IPS-20b (cell line): ENCODE results near the gene PITPNM1.
"Not testable (repeated sequence)": the region's sequence is repeated elsewhere in the genome, so short reads cannot be mapped to it uniquely, and the experiment has no call there.

Experiments
- H3K27ac ChIP-seq: one replicate; pipeline ENCODE4 v1.5.1; 2013; ENCODE audit warnings: low read length
- H3K27me3 ChIP-seq: 2 replicates; pipeline ENCODE4 v1.6.1; 2013; ENCODE audit warnings: mild to moderate bottlenecking, low read length, inconsistent platforms; ENCODE audit not compliant: insufficient read depth
- H3K36me3 ChIP-seq: 2 replicates; pipeline ENCODE4 v1.6.1; 2013; ENCODE audit warnings: low read depth, mild to moderate bottlenecking, inconsistent platforms, low read length, moderate library complexity; ENCODE audit not compliant: insufficient read depth
- H3K4me1 ChIP-seq: 2 replicates; pipeline ENCODE4 v1.6.1; 2013; ENCODE audit warnings: mild to moderate bottlenecking, control low read depth, inconsistent platforms, low read length, moderate library complexity; ENCODE audit not compliant: insufficient read depth
- H3K4me3 ChIP-seq: 2 replicates; pipeline ENCODE4 v1.5.1; 2013; ENCODE audit warnings: mild to moderate bottlenecking, low read length, inconsistent platforms
- H3K9ac ChIP-seq: 2 replicates; pipeline ENCODE4 v1.6.1; 2013; ENCODE audit warnings: low read depth, mild to moderate bottlenecking, inconsistent platforms, low read length, moderate library complexity
- H3K9me3 ChIP-seq: 2 replicates; pipeline ENCODE4 v1.6.1; 2013; ENCODE audit warnings: mild to moderate bottlenecking, low read depth, low read length, inconsistent platforms; ENCODE audit not compliant: insufficient read depth

The PITPNM1 gene

GRCh38 chr11:67482275-67482826, 22.8 kb downstream of the PITPNM1 start:
- H3K4me3 ChIP-seq = peak overlapping the region; percentile 69
- H3K27me3 ChIP-seq = peaks cover 10% of the 10 kb centered on the region
- no peaks in the 10 kb centered on the region for H3K9me3 ChIP-seq
- no peak overlapping the region for H3K27ac ChIP-seq
- no peak overlapping the region for H3K9ac ChIP-seq
- H3K4me1 ChIP-seq = no peaks in the 10 kb centered on the region
- H3K36me3 ChIP-seq = no peaks in the 10 kb centered on the region

DNA sequence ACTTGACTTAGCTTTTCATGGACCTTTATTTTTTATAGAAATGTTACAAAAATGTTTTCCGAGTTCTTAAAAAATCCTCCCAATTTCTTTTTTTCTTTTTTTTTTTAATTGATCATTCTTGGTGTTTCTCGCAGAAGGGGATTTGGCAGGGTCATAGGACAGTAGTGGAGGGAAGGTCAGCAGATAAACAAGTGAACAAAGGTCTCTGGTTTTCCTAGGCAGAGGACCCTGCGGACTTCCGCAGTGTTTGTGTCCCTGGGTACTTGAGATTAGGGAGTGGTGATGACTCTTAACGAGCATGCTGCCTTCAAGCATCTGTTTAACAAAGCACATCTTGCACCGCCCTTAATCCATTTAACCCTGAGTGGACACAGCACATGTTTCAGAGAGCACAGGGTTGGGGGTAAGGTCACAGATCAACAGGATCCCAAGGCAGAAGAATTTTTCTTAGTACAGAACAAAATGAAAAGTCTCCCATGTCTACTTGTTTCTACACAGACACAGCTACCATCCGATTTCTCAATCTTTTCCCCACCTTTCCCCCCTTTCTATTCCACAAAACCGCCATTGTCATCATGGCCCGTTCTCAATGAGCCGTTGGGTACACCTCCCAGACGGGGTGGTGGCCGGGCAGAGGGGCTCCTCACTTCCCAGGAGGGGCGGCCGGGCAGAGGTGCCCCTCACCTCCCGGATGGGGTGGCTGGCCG, 27.7 kb downstream of the PITPNM1 start:
- H3K27ac ChIP-seq, H3K4me3 ChIP-seq, H3K36me3 ChIP-seq, H3K9ac ChIP-seq, H3K9me3 ChIP-seq, H3K27me3 ChIP-seq, H3K4me1 ChIP-seq: not testable (repeated sequence)

DNA sequence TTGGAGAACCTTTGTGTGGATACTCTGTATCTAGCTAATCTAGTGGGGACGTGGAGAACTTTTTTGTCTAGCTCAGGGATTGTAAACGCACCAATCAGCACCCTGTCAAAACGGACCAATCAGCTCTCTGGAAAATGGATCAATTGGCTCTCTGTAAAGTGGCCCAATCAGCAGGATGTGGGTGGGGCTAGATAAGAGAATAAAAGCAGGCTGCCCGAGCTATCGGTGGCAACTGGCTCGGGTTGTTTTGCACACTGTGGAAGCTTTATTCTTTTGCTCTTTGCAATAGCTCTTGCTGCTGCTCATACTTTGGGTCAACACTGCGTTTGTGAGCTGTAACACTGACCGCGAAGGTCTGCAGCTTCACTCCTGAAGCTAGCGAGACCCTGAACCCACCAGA, 28.5 kb downstream of the PITPNM1 start:
- H3K9me3 ChIP-seq, H3K9ac ChIP-seq, H3K36me3 ChIP-seq, H3K27me3 ChIP-seq, H3K4me1 ChIP-seq, H3K4me3 ChIP-seq, H3K27ac ChIP-seq: not testable (repeated sequence)

GRCh38 chr11:67472882-67473281, 32.3 kb downstream of the PITPNM1 start:
- H3K9ac ChIP-seq = no peak overlapping the region
- H3K27me3 ChIP-seq = no peaks in the 10 kb centered on the region; the same call in 1 of the 2 replicates
- no peak overlapping the region for H3K4me3 ChIP-seq
- H3K4me1 ChIP-seq = peaks cover 5% of the 10 kb centered on the region; the same call in 1 of the 2 replicates
- H3K9me3 ChIP-seq = no peaks in the 10 kb centered on the region
- H3K36me3 ChIP-seq = no peaks in the 10 kb centered on the region
- no peak overlapping the region for H3K27ac ChIP-seq

- H3K9me3 ChIP-seq = no peaks in the 10 kb centered on the region
- H3K27ac ChIP-seq = no peak overlapping the region
- H3K9ac ChIP-seq = no peak overlapping the region
- H3K27me3 ChIP-seq = no peaks in the 10 kb centered on the region; the same call in 1 of the 2 replicates
- H3K4me1 ChIP-seq = peaks cover 6% of the 10 kb centered on the region; the same call in 1 of the 2 replicates
- H3K36me3 ChIP-seq = no peaks in the 10 kb centered on the region
- no peak overlapping the region for H3K4me3 ChIP-seq
Observed at GRCh38 chr11:67470337-67471002, 34.7 kb downstream of the PITPNM1 start.

GRCh38 chr11:67469508-67469811, 35.7 kb downstream of the PITPNM1 start:
- Histone ChIP-seq H3K27me3 (no peaks in the 10 kb centered on the region; the same call in 1 of the 2 replicates), H3K9me3 (no peaks in the 10 kb centered on the region), H3K4me3 (peak overlapping the region; percentile 64), H3K4me1 (peaks cover 6% of the 10 kb centered on the region; the same call in 1 of the 2 replicates), H3K9ac (peak overlapping the region; percentile 54; the same call in 1 of the 2 replicates), H3K27ac (no peak overlapping the region), H3K36me3 (no peaks in the 10 kb centered on the region)

- H3K9ac ChIP-seq = peak within 1 kb of the TSS; percentile 64
- peaks cover 11% of the 10 kb centered on the region for H3K4me1 ChIP-seq
- H3K4me3 ChIP-seq = peak within 1 kb of the TSS; percentile 69
- H3K27ac ChIP-seq = no peak within 1 kb of the TSS
- no peaks in the 10 kb centered on the region for H3K36me3 ChIP-seq
- H3K27me3 ChIP-seq = no peaks in the 10 kb centered on the region; the same call in 1 of the 2 replicates
- H3K9me3 ChIP-seq = no peaks in the 10 kb centered on the region
Observed at GRCh38 chr11:67468759-67469507, 36.2 kb downstream of the PITPNM1 start, which contains the start of gene TMEM134. Gene TMEM134, minus strand, starts transcription at chr11:67469251. Its CDS starts 59 bp downstream, at chr11:67469192.

- Histone ChIP-seq H3K4me1 (peaks cover 11% of the 10 kb centered on the region), H3K4me3 (peak overlapping the region; percentile 69), H3K9ac (peak overlapping the region; percentile 64; the same call in 1 of the 2 replicates), H3K27me3 (no peaks in the 10 kb centered on the region; the same call in 1 of the 2 replicates), H3K36me3 (no peaks in the 10 kb centered on the region), H3K27ac (no peak overlapping the region), H3K9me3 (no peaks in the 10 kb centered on the region)
Observed at GRCh38 chr11:67468456-67468758, 36.8 kb downstream of the PITPNM1 start.

DNA sequence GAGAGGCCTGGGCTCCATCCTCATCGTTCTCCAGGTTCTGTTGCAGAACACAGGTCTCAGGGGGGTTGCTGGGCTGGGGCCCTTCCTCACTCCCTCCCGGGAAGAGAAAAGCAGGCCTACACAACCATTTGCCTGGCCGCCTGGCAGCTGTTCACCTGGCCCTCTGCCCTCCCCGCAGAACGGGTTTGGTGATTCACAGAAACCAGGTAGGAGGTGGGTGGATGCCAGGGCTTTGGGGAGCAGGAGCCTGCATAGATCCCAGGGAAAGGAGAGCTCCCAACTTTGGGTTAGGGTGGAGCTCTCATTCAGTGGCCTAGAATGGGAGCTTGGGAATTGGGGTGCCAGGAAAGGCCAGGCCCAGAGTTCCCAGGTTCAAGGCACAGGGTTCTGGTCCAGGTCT, 37.1 kb downstream of the PITPNM1 start:
- Histone ChIP-seq H3K27me3 (no peaks in the 10 kb centered on the region; the same call in 1 of the 2 replicates), H3K27ac (no peak overlapping the region), H3K9ac (peak overlapping the region; percentile 64; the same call in 1 of the 2 replicates), H3K9me3 (no peaks in the 10 kb centered on the region), H3K4me3 (peak overlapping the region; percentile 69), H3K4me1 (peaks cover 11% of the 10 kb centered on the region), H3K36me3 (no peaks in the 10 kb centered on the region)

- H3K4me1 ChIP-seq = peaks cover 11% of the 10 kb centered on the region
Observed at GRCh38 chr11:67466962-67467771, 38.0 kb downstream of the PITPNM1 start.

DNA sequence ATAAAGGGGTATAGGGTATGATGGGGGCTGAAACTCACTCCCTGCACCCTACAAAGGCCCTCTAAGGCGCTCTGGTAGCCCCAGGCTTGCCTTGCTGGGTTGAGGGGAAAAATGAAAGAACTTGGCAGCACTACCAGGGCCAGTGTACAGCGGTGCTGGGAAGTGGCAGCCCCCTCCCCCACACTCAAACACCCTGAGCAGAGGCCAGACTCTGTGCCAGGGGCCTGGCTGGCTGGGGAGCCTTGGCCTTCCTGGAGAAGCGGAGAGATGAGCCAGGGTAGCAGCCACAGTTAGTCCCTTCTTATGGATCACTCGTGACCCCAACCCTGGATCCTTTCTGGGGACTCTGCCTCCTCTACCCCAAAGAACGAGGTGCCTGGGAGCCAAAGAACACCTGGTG, 38.8 kb downstream of the PITPNM1 start:
- no peak overlapping the region for H3K9ac ChIP-seq
- H3K36me3 ChIP-seq = no peaks in the 10 kb centered on the region
- no peak overlapping the region for H3K4me3 ChIP-seq

More at GRCh38 chr11:67466962-67467771, 38.0 kb downstream of the PITPNM1 start:
- Histone ChIP-seq H3K9ac (peak overlapping the region; percentile 27; the same call in 1 of the 2 replicates), H3K27me3 (no peaks in the 10 kb centered on the region; the same call in 1 of the 2 replicates), H3K4me3 (no peak overlapping the region), H3K36me3 (no peaks in the 10 kb centered on the region), H3K27ac (no peak overlapping the region), H3K9me3 (no peaks in the 10 kb centered on the region)

More for the DNA sequence above, 38.8 kb downstream of the PITPNM1 start:
- peaks cover 11% of the 10 kb centered on the region for H3K4me1 ChIP-seq
- no peaks in the 10 kb centered on the region; the same call in 1 of the 2 replicates for H3K27me3 ChIP-seq
- H3K9me3 ChIP-seq = no peaks in the 10 kb centered on the region
- no peak overlapping the region for H3K27ac ChIP-seq
